Measurements from ENCODE around the gene COL20A1.

The COL20A1 gene

DNA sequence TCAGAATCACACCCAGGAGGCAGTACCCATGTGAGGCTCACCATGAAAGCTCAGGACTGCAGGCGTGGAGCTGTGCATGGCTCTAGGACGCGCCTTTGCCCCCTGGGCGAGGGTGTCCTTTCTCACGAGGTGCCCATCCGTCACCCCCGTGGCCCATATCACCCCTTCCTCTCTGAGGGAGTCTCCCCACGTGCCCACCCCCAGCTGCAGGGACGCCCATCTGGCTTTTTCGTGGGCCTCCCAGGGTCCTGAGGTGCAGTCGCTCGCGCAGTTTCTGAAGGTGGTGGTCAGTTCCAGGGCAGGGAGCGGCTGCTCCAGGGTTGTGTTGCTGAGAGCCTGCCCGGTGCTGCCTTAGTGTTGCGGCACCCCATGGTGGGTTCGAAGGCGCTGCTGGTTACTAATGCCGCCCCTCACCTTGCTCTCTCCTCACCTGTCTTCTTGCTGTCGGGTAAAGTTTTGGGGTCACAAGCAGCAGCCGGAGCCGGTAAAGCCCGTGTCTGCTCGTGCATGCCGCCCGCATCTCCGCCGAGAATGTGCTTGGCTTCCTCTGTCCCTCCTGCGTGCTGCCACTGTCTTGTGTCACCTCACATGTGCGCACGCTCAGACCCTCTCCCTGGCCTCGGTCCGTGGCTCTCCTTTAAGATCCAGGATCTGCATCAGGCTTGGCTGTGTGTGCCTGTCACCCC lies 9.4 kb upstream of the COL20A1 start:
- TF ChIP-seq, protein P1, sequence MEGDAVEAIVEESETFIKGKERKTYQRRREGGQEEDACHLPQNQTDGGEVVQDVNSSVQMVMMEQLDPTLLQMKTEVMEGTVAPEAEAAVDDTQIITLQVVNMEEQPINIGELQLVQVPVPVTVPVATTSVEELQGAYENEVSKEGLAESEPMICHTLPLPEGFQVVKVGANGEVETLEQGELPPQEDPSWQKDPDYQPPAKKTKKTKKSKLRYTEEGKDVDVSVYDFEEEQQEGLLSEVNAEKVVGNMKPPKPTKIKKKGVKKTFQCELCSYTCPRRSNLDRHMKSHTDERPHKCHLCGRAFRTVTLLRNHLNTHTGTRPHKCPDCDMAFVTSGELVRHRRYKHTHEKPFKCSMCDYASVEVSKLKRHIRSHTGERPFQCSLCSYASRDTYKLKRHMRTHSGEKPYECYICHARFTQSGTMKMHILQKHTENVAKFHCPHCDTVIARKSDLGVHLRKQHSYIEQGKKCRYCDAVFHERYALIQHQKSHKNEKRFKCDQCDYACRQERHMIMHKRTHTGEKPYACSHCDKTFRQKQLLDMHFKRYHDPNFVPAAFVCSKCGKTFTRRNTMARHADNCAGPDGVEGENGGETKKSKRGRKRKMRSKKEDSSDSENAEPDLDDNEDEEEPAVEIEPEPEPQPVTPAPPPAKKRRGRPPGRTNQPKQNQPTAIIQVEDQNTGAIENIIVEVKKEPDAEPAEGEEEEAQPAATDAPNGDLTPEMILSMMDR (conservative IDR thresholded peaks at IDR 0.05; ENCODE audit: control insufficient read depth, insufficient read depth, low read depth, low read length) = no peak
- no peak overlapping the region for H3K4me3 ChIP-seq (ENCODE audit: control insufficient read depth, low read depth, low read length)
- DNase-seq (ENCODE audit: low read depth) = no peak

- DNase-seq (ENCODE audit: low read depth) = no peak
- TF ChIP-seq, protein P1 (conservative IDR thresholded peaks at IDR 0.05; ENCODE audit: control insufficient read depth, insufficient read depth, low read depth, low read length) = no peak
- no peak overlapping the region for H3K4me3 ChIP-seq (ENCODE audit: control insufficient read depth, low read depth, low read length)
Observed at GRCh38 chr20:63284083-63284440, 8.9 kb upstream of the COL20A1 start.

- DNase-seq (ENCODE audit: low read depth) = no peak
- TF ChIP-seq, protein P1 (conservative IDR thresholded peaks at IDR 0.05; ENCODE audit: control insufficient read depth, insufficient read depth, low read depth, low read length) = no peak
- no peak overlapping the region for H3K4me3 ChIP-seq (ENCODE audit: control insufficient read depth, low read depth, low read length)
Observed at GRCh38 chr20:63284544-63284949, 8.4 kb upstream of the COL20A1 start.

GRCh38 chr20:63284981-63285524 lies 7.9 kb upstream of the COL20A1 start:
- H3K4me3 ChIP-seq (ENCODE audit: control insufficient read depth, low read depth, low read length) = no peak overlapping the region
- TF ChIP-seq, protein P1 (conservative IDR thresholded peaks at IDR 0.05; ENCODE audit: control insufficient read depth, insufficient read depth, low read depth, low read length) = no peak
- no peak for DNase-seq (ENCODE audit: low read depth)

DNA sequence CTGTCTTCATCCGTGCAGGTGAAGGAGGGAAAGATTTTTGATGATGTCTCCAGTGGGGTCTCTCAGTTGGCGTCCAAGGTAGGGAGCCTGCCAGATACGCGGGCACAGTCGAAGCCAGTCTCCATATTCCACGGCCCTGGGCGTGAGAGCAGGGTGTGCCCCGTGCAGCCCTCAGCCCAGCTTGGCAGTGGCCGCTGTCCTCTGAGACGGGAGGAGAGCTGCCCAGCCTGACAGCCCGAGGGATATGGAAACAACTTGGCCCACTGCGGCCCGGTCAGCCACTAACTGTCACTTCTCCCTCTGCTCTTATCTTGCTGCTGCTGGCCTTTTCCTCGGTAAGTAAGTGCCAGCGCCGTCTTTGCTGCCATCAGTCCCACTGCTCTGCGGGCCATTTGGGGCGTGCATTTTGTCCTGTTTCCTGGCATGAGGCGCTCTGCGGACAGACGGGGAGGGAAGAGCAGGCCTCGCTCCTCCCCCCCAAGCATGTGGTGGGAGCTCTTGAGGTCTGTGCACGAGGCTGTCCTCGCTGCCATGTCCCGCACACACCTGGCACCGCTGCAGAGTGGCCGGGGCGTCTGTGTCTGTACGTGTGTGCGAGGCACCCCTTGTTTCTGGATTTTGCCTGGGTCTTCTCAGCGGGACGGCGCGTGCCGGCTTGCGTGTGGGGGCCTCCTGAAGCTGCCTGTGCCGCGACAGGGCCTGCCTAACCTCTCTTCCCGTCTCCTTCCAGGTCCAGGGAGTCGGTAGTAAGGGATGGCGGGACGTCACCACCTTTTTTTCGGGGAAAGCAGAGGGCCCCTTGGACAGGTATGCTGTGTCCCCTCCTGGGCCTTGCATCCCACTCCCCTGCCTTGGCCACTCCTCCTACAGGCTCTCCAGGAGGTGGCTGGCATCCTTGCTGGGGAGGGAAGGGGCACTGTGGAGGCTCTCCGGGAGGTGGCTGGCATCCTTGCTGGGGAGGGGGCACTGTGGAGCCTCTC lies 7.1 kb upstream of the COL20A1 start:
- no peak for DNase-seq (ENCODE audit: low read depth)
- H3K4me3 ChIP-seq (ENCODE audit: control insufficient read depth, low read depth, low read length) = no peak overlapping the region
- TF ChIP-seq, protein P1 (conservative IDR thresholded peaks at IDR 0.05; ENCODE audit: control insufficient read depth, insufficient read depth, low read depth, low read length) = no peak

DNA sequence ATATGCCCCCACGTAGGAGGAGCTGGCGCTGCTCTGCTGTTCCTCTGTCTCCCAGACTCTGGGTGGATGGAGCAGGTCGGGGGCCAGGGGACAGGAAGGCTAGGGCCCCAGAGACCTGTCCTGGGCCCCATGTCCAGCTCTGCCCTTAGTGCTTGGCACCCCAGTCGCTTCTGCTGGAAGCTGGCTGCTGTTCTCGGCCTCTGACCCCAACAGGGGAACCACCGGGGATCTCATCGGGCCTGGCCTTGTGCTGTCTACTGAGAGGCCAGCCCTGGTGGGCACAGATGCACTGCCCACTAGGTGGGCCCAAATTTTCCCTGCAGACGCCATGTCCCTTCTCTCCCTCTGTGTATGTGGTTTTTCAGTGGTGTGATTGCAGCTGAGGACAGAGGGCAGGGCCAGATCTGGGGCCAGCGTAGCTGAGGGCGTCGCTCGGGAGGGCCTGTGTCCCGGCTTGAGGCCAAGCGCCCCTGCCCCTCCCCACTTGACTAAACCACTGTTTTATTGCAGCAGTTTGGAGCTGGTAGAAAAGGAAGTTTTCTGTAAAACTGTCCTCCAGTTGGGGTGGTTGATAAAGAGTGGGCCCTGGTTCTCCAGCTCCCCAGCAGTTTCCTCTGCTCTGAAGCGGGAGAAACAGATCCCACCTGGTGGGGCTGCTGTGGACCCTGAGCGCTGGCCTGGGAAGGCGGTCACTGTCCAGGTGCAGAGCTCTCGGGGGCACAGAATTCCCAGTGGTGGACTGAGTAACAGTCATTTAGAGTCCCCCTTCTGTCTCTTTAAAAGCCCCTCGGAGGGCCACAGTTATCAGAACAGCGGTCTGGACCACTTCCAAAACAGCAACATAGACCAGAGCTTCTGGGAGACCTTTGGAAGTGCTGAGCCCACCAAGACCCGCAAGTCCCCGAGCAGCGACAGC lies 5.9 kb upstream of the COL20A1 start:
- TF ChIP-seq, protein P1 (conservative IDR thresholded peaks at IDR 0.05; ENCODE audit: control insufficient read depth, insufficient read depth, low read depth, low read length) = no peak
- DNase-seq (ENCODE audit: low read depth) = no peak

More for the DNA sequence above, 5.9 kb upstream of the COL20A1 start:
- H3K4me3 ChIP-seq (ENCODE audit: control insufficient read depth, low read depth, low read length) = no peak overlapping the region
